Keratinocyte (primary cell): ENCODE measurements around the gene PRR23A.

Experiments
- EZH2 ChIP-seq: IDR thresholded peaks from one replicate; pipeline ENCODE4 v1.6.1; 2012; ENCODE audit warnings: inconsistent platforms, mild to moderate bottlenecking, low read length, moderate library complexity
- TF ChIP-seq, protein P1 (sequence below), 3 experiments: IDR thresholded peaks in 1 of 3; conservative IDR thresholded peaks in 1 of 3; optimal IDR thresholded peaks in 1 of 3; 2 replicates in 2 of 3; 3 replicates in 1 of 3; pipeline versions ENCODE3 to v1.5.1; 2011; ENCODE audit warnings: low read length in 3 of 3, mild to moderate bottlenecking in 3 of 3, moderate library complexity in 2 of 3, control low read depth in 1 of 3, inconsistent platforms in 1 of 3; ENCODE audit not compliant: insufficient read depth in 2 of 3; ENCODE audit errors: extremely low read depth in 1 of 3

DNA sequence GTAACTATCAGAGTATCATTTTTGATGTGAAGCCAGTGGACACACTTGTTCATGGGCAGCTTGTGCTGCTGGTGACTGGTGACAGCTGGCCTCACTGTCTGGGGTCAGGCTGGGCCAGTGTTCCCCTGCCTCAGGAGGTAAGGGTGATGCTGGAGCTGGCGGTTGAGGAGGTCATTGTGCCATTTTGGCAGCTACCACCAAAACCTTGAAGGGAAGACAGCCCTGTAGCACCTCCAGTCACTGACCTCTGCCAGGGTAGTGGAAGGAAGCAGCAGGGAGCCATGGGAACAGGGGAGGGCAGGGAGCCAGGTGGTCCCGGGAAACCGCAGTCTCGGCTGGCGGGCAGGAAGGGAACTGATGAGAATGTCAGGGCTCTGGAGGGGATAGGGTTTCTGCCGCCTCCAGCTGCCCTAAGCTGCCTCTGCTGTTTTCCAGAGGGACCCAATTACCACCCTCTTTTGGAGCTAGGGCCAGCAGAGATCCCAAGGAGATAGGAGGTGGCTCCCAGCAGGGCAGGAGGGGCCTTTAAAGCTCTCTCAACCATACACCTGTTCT is 34.2 kb downstream of the PRR23A start:
- TF ChIP-seq, protein P1, sequence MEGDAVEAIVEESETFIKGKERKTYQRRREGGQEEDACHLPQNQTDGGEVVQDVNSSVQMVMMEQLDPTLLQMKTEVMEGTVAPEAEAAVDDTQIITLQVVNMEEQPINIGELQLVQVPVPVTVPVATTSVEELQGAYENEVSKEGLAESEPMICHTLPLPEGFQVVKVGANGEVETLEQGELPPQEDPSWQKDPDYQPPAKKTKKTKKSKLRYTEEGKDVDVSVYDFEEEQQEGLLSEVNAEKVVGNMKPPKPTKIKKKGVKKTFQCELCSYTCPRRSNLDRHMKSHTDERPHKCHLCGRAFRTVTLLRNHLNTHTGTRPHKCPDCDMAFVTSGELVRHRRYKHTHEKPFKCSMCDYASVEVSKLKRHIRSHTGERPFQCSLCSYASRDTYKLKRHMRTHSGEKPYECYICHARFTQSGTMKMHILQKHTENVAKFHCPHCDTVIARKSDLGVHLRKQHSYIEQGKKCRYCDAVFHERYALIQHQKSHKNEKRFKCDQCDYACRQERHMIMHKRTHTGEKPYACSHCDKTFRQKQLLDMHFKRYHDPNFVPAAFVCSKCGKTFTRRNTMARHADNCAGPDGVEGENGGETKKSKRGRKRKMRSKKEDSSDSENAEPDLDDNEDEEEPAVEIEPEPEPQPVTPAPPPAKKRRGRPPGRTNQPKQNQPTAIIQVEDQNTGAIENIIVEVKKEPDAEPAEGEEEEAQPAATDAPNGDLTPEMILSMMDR (optimal IDR thresholded peaks at IDR 0.05 in 1 of 3, IDR thresholded peaks at IDR 0.05 in 1 of 3, conservative IDR thresholded peaks at IDR 0.05 in 1 of 3; ENCODE audit: extremely low read depth in 1 of 3, insufficient read depth in 2 of 3, low read length in 3 of 3) = no peak
- no peak for TF ChIP-seq EZH2
